HG02938 (cell line): Measurements from ENCODE around the gene SERINC1.
"Not testable (repeated sequence)": the region's sequence is repeated elsewhere in the genome, so short reads cannot be mapped to it uniquely, and the experiment has no call there.

Source experiments
- ATAC-seq: cut with Tn5 transposase; IDR thresholded peaks from one replicate; pipeline ENCODE4 v1.9.1; 2021; ENCODE audit warnings: mild to moderate bottlenecking, moderate library complexity; ENCODE audit not compliant: unreplicated experiment

SERINC1 gene

DNA sequence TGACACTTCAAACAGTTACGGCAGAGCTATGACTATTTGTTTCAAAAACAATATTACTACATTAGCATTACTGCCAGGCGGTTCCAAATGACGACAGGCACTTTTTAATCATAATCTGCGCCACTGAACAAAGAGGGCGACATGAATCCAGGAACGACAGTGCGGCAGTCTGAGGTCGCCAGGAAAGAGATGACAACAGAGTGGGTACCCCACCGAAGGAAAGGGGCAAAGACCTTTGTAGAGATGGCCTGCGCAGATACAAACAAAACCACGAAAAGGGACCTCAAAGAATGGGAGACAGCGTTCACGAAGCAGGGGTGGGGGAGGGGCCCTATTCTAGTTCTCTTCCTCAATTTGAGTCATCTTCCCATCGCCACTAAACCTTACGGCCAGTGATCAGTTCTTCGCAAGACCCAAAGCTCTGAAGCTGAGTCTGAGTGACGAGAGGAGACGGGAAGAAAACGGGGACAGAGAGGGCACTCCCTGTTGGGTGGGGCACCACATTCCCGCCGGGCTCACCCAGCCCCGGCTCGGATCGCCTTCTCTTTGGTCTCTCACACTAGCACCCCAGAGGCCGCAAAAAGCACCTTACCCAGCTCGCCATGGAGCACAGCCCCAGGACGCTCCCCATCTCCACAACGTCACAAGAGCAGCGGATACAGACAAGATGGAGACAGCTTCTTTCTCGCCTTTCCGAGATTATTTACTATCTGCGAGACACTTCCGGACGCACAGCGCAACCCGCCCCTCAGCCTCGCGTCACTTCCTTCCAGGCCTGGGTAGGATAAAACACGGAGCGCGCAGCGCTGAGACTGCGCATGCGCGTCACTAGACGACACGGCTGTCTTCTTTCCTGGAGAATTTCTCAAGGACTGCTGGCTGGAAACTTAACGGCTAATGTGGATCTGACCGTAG, at the start of gene SERINC1:
TSS of gene SERINC1 (minus strand) at position 701 of the 915 bp plus-strand sequence. CDS start at position 631, 70 bp downstream.
- peak; percentile 99 for ATAC-seq

DNA sequence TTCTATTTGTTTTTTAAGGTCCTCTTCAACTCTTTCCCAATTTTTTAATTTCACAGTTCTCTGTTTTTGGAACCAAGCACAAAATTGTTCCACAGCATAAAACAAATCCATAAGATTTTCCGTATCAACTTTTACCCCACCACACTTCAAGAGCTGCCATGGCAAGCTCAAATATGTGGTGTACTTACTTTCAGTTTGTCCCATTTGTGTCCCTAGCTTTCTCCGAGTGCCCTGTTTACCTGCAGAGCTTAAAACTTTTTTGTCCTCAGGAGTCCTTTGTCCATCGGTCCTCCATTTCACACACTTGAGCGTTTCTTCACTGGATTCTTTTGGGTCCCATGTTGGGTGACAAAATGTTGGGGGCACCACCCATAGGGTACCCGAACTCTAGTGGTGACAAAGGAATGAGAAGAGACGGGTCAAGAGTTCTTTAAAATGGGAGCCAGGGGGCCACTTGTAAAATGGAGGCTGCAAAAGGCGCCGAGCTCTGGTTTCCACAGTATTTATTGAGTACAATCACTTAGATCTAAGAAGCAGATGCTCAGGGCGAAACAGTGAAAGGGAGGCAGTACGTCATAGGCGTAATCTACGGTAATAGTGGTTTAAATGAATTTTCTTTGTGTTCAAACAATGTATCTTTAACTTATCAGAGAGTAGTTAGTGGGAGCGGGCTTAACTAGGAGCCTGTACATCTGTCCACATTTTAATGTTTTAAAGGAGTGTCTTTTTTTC, 39.8 kb upstream of the SERINC1 start:
- ATAC-seq = no peak

DNA sequence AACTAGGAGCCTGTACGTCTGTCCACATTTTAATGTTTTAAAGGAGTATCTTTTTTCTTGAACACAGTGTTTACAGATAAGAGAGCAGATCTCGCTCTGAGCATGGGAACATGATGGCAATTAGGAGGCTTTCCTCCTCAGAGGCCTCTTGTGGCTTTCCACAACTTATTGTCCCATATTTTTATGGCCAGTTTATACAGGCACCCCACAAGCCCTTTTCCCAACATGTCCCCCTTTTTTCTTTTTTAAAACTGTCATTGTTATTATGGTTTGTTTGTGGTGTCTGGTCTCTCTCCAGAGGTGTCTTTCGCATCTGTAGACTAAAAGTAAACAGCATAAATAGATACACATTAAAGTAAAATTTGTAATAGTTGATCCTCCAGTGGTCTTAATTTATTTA, 33.6 kb upstream of the SERINC1 start:
- ATAC-seq = not testable (repeated sequence)

DNA sequence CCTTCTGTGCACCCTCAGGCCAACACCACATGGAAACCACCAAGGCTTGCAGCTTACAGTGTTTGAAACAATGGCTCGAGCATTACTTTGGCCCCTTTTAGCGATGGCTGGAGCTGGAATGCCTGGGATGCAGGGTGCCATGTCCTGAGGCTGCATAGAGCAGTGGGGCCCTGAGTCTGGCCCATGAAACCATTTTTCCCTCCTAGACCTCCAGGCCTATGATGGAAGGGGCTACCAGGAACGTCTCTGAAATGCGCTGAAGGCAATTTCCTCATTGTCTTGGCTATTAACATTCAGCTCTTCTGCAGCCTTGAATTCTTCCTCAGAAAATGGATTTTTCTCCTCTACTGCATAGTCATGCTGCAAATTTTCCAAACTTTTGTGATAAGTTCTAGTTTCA, 29.9 kb upstream of the SERINC1 start:
- ATAC-seq = no peak

GRCh38 chr6:122495612-122496011, 24.0 kb upstream of the SERINC1 start:
- ATAC-seq = peak; percentile 67

GRCh38 chr6:122494665-122495272, 23.2 kb upstream of the SERINC1 start:
- no peak for ATAC-seq

DNA sequence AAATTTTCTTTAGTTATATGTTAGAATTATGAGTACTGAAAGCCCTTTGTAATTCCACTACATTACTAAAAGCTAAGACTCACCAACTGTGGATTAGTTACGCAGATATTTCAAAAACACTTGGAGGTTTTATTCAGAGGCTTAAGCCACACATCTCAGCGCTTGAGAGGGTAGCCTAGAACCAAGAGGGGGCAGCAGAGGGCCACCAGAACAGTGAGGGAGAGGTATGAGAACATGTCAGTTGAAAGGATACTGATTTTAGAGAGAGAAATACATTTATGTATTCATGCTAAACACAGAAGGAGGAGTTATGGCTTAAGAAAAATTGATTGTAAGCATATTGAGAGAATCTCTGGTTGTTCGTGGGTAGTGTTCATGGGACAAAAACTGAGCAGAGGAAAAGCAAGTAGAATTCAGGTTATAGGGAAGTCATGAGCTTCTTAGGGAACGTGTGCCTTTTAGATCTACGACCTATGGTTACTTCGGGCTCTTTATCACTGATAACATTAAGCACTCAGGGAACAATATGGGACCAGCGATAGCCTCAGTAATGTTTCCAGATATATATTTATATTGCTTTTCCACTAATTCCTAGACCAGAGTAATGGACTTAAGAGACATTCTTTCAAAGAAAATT, 20.4 kb upstream of the SERINC1 start:
- peak; percentile 94 for ATAC-seq

DNA sequence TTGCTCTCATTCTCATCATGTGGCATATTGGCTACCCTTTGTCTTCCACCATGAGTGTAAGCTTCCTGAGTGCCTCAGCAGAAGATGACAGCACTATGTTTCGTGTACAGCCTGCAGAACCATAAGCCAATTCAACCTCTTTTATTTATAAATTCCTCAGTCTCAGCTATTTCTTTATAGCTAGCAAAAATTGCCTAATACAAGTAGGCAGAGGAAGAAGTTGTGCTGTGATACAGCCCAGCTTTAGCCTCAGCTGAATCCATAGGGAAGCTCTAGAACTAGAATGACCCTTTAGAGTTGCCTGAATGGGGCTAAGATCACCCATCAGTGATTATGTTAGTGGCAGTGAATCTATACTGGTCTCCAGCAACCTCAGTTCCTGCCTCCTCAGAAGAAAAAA, 19.0 kb upstream of the SERINC1 start:
- no peak for ATAC-seq

GRCh38 chr6:122484760-122485159, 13.2 kb upstream of the SERINC1 start:
- peak; percentile 86 for ATAC-seq

- ATAC-seq = no peak
These were observed 11.1 kb upstream of the SERINC1 start for GRCh38 chr6:122482750-122483080.

DNA sequence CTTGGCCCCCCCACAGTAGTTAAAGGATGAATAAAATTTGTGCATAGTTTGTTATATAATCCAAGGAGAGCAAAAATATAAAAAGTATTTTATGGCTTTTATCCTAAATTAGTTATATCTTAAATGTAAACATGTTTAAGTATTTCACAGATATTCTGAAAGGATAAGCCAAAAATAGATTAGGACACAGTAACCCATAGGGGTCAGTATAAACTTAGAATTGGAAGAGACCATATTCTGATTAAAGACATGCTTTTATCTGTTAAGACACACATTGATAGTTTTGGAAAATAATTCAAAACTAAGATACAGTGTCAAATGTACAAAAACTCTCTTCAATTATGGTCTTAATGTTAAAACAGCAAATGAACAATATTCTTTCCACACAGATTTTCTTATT, 4.5 kb upstream of the SERINC1 start:
- no peak for ATAC-seq

DNA sequence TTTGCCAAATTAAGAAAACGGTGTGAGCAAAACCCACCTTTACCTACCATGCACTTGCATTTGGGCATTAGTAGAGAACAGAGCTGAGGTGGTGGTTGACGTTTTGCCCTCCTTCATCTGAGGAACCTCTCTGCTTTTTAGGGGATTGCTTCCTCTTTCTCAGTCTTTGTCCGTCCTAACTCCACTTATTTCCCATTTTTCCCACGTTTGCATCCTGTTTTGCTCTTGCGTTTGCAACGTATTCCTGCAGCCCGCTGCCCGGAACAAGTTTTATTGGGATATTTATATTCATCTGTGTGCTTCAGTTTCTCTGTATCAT, 374 bp upstream of the SERINC1 start:
- peak; percentile 50 for ATAC-seq

- ATAC-seq = no peak
These were observed 9.7 kb downstream of the SERINC1 start for GRCh38 chr6:122461885-122462284.

GRCh38 chr6:122459865-122460416, 11.7 kb downstream of the SERINC1 start:
- ATAC-seq = not testable (repeated sequence)

- ATAC-seq = no peak
These were observed 12.4 kb downstream of the SERINC1 start for GRCh38 chr6:122459240-122459639.

GRCh38 chr6:122458087-122458486, 13.5 kb downstream of the SERINC1 start:
- ATAC-seq = no peak

DNA sequence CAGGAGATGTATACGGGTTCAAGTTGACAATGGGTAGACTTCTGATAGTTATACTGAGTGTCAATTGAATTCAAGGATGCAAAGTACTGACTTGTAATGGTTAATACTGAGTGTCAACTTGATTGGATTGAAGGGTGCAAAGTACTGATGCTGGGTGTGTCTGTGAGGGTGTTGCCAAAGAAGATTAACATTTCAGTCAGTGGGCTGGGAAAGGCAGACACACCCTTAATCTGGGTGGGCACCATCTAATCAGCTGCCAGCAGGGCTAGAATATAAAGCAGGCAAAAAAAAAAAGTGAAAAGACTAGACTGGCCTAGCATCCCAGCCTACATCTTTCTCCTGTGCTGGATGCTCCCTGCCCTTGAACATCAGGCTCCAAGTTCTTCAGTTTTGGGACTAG, 16.5 kb downstream of the SERINC1 start:
- not testable (repeated sequence) for ATAC-seq

DNA sequence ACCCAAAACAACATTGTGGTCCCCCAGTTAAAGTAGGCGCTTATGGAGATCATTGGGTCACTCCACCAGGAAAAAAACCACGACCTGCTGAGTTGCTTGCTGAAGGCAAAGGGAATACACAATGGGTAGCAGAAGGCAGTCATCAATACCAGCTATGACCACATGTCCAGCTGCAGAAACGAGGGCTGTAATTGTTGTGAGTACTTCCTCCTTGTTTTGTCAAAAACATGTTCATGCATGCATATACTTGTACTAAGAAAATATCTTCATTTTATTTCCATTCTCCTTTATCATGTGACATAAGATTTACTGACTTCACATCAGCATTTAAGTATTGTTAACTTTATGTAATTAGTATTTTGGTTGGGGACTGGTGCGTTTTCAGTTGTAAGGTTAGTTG, 16.9 kb downstream of the SERINC1 start:
- no peak for ATAC-seq

- ATAC-seq = no peak
These were observed 19.1 kb downstream of the SERINC1 start for GRCh38 chr6:122452509-122452908.

GRCh38 chr6:122449069-122449468, 22.5 kb downstream of the SERINC1 start:
- no peak for ATAC-seq

GRCh38 chr6:122445274-122445673, 26.3 kb downstream of the SERINC1 start:
- no peak for ATAC-seq
